Measurements from ENCODE around the gene TPCN2.

Gene TPCN2

DNA sequence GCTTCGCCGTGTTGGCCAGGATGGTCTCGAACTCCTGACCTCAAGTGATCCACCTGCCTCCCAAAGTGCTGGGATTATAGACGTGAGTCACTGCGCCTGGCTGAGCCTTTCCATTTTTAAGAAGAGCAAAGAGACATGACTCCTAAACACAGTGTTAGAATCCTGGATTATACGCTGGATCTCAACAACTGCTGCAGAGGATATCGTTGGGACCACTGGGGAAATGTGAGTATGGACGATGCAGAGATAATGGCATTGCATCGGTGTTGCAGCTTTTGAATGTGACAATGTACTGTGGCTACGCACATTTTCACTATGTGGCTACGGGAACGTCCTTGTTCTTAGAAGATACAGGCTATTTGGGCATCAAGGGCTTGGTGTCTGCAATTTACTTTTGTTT, 41.9 kb upstream of the TPCN2 start:
- H3K27ac Mint-ChIP-seq = no peak overlapping the region
- H3K36me3 Mint-ChIP-seq = no peaks in the 10 kb centered on the region
- H3K27me3 Mint-ChIP-seq = peaks cover 6% of the 10 kb centered on the region
- H3K4me1 Mint-ChIP-seq (ENCODE audit: low read depth) = peaks cover 7% of the 10 kb centered on the region
- H3K9me3 Mint-ChIP-seq (ENCODE audit: low read depth) = no peaks in the 10 kb centered on the region
- no peak overlapping the region for H3K4me3 Mint-ChIP-seq

GRCh38 chr11:69007975-69008381, 40.8 kb upstream of the TPCN2 start:
- Mint-ChIP-seq H3K4me1 (ENCODE audit: low read depth) (peaks cover 7% of the 10 kb centered on the region), H3K27ac (no peak overlapping the region), H3K27me3 (peaks cover 10% of the 10 kb centered on the region), H3K4me3 (no peak overlapping the region), H3K9me3 (ENCODE audit: low read depth) (no peaks in the 10 kb centered on the region), H3K36me3 (no peaks in the 10 kb centered on the region)

DNA sequence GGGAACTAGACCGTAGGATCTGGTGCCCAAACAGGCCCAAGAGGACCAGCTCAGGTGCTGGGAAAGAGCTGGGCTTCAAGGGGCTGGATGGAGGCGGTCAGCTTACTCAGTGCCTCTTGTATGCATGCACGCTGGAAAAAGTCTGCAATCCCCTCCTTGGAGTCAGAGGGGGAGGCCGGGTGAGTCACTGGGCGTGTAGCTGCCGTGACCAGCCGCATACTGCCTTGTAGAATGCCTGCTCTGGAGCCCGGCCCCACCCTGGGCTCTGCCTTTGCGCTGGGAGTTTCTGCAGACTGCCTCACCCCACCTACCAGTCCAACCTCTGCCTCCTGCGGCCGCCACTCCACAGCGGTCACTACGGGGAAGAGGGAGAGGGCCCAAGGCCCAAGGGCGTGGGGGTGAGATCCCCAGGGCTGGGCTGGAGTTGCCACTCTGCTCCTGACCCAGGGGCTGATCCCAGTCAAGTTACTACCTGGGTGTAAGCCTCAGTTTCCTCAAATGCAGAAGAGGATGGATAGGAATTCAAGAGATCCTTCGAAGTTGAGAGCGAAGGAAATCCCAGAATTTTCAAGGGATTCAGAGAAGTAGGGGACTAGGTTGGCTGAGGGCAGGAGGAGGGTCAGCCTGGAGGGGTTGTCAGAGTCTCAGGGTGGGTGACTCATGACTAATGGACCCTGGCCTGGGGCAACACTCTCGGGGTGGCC, 39.8 kb upstream of the TPCN2 start:
- Mint-ChIP-seq H3K4me3 (no peak overlapping the region), H3K27ac (no peak overlapping the region), H3K27me3 (peaks cover 12% of the 10 kb centered on the region), H3K9me3 (ENCODE audit: low read depth) (no peaks in the 10 kb centered on the region), H3K36me3 (no peaks in the 10 kb centered on the region), H3K4me1 (ENCODE audit: low read depth) (peaks cover 9% of the 10 kb centered on the region)

- Mint-ChIP-seq H3K36me3 (no peaks in the 10 kb centered on the region), H3K4me3 (no peak overlapping the region), H3K4me1 (ENCODE audit: low read depth) (peaks cover 9% of the 10 kb centered on the region), H3K27ac (no peak overlapping the region), H3K27me3 (peaks cover 12% of the 10 kb centered on the region), H3K9me3 (ENCODE audit: low read depth) (no peaks in the 10 kb centered on the region)
These were observed 39.1 kb upstream of the TPCN2 start for GRCh38 chr11:69009441-69010211.

GRCh38 chr11:69010361-69010891, 38.3 kb upstream of the TPCN2 start:
- Mint-ChIP-seq H3K36me3 (no peaks in the 10 kb centered on the region), H3K4me1 (ENCODE audit: low read depth) (peaks cover 9% of the 10 kb centered on the region), H3K4me3 (no peak overlapping the region), H3K9me3 (ENCODE audit: low read depth) (no peaks in the 10 kb centered on the region), H3K27me3 (peaks cover 11% of the 10 kb centered on the region), H3K27ac (no peak overlapping the region)

DNA sequence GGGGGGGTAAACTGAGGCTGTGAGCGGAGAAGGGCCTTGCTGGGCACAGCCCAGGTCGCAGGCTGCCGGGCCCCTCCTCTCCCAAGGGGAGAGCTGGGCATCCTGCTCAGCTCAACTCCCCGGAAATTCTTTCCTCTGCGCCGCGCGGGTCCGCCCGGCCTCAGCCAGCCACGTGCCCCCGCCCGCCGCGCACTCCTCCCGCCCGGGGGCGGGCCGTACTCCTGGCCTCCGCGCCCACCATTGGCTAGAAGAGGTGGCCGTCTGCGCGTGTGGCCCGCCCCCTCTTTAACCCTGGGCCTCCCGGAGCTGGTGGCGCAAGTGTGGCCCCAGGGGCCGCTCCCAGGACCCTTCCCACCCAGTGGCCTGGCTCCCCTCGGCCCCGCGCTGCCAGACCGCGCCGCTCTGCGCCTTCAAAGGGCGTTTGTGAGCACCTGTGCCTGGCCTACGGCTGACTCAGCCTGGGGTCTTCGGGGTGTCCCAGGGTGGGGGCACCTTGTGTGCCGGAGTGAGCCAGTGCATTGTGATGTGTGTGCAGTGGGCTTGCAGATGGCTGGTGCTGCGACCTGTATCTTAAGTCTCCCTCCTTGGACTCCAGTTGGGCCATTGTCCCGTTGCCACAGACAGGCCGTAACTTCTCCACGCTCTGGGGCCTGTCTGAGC, 37.6 kb upstream of the TPCN2 start:
- no peaks in the 10 kb centered on the region for H3K36me3 Mint-ChIP-seq

DNA sequence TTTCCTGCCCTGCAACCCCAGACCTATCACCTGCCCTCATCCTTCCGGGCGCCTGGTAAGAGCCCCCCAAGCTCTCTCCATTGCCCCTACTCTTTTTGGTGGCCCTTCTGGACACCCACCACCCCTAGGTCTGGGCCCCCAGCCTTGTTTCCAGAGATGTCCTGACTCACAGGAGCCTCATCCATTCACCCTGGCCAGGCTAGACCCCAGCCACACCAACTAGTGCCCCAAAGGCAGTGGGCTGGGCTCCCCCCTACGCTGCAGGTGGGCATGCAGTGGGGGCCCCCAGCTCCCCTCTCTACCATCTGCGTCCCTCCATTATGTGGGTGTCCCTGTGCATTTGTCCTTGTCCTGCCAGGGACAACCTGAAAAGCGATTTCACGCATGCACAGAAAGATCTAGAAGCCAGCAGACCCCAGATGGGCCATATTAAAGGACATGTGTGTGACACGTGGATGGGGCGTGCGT, 37.1 kb upstream of the TPCN2 start:
- H3K4me3 Mint-ChIP-seq = peak overlapping the region; percentile 20
- H3K27me3 Mint-ChIP-seq = peaks cover 11% of the 10 kb centered on the region
- H3K9me3 Mint-ChIP-seq (ENCODE audit: low read depth) = no peaks in the 10 kb centered on the region
- no peak overlapping the region for H3K27ac Mint-ChIP-seq
- peaks cover 9% of the 10 kb centered on the region for H3K4me1 Mint-ChIP-seq (ENCODE audit: low read depth)
- no peaks in the 10 kb centered on the region for H3K36me3 Mint-ChIP-seq

More for the DNA sequence above, 37.6 kb upstream of the TPCN2 start:
- Mint-ChIP-seq H3K9me3 (ENCODE audit: low read depth) (no peaks in the 10 kb centered on the region), H3K4me3 (peak overlapping the region; percentile 20), H3K4me1 (ENCODE audit: low read depth) (peaks cover 9% of the 10 kb centered on the region), H3K27me3 (peaks cover 11% of the 10 kb centered on the region), H3K27ac (no peak overlapping the region)

- Mint-ChIP-seq H3K36me3 (no peaks in the 10 kb centered on the region), H3K27ac (no peak overlapping the region), H3K4me3 (no peak overlapping the region), H3K4me1 (ENCODE audit: low read depth) (peaks cover 9% of the 10 kb centered on the region), H3K27me3 (peaks cover 11% of the 10 kb centered on the region), H3K9me3 (ENCODE audit: low read depth) (no peaks in the 10 kb centered on the region)
These were observed 36.4 kb upstream of the TPCN2 start for GRCh38 chr11:69012092-69013008.

GRCh38 chr11:69013009-69013951, 35.5 kb upstream of the TPCN2 start, which contains the start of gene MRGPRF:
MRGPRF (minus strand) TSS chr11:69013246; CDS start chr11:69009901, 3,345 bp downstream.
- peaks cover 11% of the 10 kb centered on the region for H3K27me3 Mint-ChIP-seq

DNA sequence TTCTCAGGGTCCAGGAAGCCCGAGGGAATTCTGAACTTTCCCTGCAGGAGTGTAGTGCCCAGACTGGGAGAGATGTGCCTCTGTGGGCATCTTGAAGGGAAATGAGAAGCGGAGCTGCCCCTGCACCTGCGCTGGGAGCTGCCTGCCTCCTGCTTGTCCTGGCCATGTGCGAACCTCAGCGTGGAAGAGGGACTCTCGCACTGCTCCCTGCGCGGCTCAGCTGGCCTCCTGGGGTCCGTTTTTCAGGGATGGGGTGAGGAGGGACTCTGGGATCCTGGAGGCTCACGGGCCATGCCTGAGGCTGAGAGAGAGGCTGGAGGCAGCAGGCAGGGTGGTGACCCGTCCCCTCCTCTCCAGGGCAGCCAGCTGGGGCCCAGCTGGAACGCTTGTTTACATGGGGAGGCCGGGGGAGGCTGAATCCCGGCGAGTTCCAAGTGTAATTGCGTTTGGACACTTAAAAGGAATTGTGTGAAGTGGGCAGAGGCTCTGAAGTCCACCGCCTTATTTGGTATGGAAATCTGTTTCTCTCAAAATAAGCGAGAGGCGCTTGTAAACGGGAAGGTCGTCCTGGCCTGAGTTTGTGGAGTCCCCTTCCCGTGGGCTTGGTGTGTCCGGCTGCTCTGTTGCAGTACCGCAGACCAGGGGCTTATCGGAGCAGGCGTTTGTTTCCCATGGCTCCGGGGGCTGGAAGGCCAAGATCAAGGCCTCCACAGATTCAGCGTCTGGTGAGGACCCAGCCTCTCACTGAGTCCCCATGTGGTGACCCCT, 34.5 kb upstream of the TPCN2 start:
- Mint-ChIP-seq H3K4me3 (no peak overlapping the region), H3K4me1 (ENCODE audit: low read depth) (peaks cover 9% of the 10 kb centered on the region), H3K27me3 (peaks cover 11% of the 10 kb centered on the region), H3K27ac (no peak overlapping the region), H3K9me3 (ENCODE audit: low read depth) (no peaks in the 10 kb centered on the region), H3K36me3 (no peaks in the 10 kb centered on the region)

More at GRCh38 chr11:69013009-69013951, 35.5 kb upstream of the TPCN2 start, which contains the start of gene MRGPRF:
- H3K4me3 Mint-ChIP-seq = no peak within 1 kb of the TSS
- no peaks in the 10 kb centered on the region for H3K36me3 Mint-ChIP-seq
- no peak within 1 kb of the TSS for H3K27ac Mint-ChIP-seq
- H3K4me1 Mint-ChIP-seq (ENCODE audit: low read depth) = peaks cover 9% of the 10 kb centered on the region
- no peaks in the 10 kb centered on the region for H3K9me3 Mint-ChIP-seq (ENCODE audit: low read depth)

GRCh38 chr11:69014898-69015549, 33.7 kb upstream of the TPCN2 start:
- Mint-ChIP-seq H3K36me3 (no peaks in the 10 kb centered on the region), H3K4me1 (ENCODE audit: low read depth) (peaks cover 9% of the 10 kb centered on the region), H3K27me3 (peaks cover 11% of the 10 kb centered on the region), H3K9me3 (ENCODE audit: low read depth) (no peaks in the 10 kb centered on the region), H3K27ac (no peak overlapping the region), H3K4me3 (no peak overlapping the region)

- Mint-ChIP-seq H3K4me3 (no peak overlapping the region), H3K4me1 (ENCODE audit: low read depth) (peaks cover 2% of the 10 kb centered on the region), H3K27me3 (peaks cover 2% of the 10 kb centered on the region), H3K9me3 (ENCODE audit: low read depth) (no peaks in the 10 kb centered on the region), H3K27ac (no peak overlapping the region), H3K36me3 (no peaks in the 10 kb centered on the region)
These were observed 30.8 kb upstream of the TPCN2 start for GRCh38 chr11:69017951-69018350.

Measured in activated naive CD8-positive, alpha-beta T cell (primary cell).